COLO668 (cell line): ENCODE data around the gene TCF4.

Experiments
- DNase-seq: peaks from one replicate; lab custom pipeline; 2025; ENCODE audit not compliant: unreplicated experiment; lab: John Stamatoyannopoulos, UW

The TCF4 gene

DNA sequence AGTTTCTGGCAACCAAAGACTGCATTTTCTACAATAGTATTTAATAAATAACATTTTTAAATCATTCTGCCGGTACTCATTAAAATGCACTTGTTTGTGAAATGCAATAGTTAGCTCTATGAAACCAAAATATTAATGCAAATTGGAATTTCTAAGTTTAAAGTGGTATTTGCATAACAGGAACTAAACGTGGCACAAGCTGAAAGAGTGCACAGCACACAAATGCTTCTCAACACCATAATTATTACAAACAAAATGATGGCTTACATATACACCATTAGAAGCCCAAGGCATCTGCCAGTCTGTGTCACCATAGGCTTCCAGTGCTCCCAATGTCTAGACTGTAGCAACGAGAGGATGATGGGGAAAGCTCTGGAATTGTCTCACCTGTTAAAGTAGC is 280.5 kb downstream of the TCF4 start:
- no peak for DNase-seq

DNA sequence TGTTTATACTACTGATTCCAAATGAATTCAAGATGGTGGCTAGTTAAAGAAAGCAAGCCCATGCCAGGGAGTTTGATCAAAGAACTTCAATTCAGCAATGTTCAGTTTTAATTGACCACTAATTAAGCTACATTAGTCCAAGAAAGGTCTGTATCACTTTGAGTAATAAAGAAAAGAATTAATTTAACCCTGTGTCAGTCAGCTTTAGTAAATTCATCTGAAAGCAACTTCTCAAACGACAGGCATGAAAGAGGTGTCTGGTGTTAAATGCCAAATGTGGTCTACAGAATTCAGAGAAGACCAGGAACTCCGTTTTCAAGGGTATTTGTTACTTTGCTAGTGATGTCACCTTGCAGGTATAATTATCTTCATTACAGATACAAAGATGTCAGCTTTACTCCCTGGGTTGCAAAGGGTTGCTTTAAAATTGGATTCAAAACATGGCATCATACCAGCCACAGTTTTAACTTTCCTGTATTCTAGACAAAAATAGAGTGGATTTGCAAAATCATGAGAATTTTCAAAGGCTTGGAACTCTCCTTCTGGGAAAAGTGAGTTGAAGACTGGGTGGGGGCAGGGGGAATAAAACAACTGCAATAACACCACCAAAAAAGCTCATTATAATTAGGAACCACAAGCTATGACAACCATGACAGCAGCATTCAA is 281.5 kb downstream of the TCF4 start:
- no peak for DNase-seq

DNA sequence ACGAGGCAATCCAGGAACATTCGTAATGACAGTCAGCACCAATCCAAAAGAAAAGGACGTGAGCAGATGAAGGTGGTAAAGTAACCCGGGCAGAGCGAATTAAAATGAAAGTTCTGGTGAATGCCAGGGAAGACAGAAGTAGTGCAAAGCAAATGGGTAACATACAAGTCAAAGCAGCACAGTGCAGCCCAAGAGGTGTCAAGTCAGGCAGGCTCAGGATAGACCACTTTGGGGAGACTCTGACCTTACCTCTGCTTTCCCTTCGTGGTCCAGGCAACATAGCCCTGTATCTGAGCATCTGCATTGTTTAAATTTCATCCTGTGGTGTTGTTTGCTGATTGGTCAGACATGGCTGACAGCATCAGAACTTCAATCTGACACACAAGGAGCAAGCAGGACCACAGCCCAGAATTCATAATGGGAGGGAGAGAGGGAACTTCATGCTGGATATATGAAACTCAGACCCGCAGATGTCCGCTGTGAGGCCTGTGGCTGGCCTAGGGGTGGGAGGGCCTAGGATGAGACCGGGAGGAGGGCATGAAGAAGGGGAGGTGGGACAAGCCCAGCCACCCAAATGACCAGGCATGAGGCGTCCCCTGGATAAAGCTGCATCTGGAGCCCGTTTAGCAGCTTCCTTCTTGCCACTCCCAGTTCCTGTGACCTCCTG is 285.7 kb downstream of the TCF4 start:
- no peak for DNase-seq

DNA sequence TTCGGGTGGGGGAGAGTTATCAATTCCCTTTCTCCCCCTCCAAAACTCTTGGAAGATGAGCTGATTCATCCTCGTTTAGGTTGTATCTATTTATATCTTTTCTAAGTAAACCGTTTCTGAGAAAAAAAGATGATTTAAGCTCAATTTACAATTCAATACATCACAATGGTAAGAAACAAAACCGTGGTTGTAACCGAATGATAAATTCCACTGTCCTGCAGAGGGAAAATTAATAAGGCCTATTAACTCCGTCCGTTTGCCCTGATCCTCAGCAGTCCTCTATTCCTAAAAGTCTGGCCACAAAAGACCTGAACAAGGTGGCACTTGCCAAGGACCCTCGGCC is 286.2 kb downstream of the TCF4 start:
- no peak for DNase-seq

DNA sequence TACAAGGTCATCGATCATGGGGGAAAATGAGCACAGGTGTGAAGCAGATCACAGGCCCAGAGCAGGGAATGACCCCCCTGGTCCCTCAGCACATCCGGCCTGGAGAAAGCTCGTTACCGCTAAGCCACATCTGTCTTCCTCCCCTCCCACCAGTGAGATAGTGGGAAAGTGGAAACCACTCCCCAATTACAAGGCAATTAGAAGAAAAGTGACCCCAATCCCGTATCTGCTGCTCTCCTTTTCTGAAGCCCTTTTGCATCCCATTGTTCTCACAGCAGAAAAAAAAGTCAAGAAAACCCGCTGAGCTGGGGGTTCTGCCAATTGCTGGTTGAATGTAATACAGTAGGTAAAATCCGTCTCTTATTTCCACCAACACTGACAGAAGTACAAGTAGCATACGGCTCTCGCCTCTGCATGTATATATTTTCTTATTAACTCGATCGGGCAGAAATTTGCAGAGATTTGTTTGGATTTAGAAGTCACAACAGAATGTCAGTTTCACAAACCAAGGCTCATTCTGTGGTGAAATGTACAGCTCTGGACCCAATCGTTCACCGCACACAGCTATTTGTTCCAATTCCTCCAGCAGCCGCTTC is 287.0 kb downstream of the TCF4 start:
- DNase-seq: no peak

DNA sequence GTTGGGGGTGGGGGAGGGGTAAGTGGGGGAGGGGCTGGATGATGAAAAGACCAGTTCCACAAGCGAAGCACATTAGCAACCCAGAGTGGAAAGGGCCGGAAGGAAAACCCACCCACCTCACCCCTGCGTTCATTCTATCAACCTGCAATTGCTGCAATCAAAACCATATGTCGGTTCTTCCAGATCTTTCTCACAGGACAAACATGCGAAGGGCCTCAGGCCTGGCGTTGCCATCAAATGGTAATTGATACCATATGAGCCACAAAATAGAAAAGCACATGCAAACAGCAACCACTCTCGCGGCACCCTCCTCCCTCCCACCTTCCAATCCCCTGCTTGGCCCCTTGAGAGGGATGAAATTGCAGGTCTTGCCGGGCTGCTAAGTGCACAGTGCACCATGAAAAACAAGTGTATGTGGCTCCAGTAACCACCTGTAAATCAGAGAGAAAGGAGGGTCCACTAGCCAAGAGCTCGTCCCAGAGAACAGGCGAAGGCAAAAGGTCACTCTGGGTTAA is 287.5 kb downstream of the TCF4 start:
- DNase-seq: no peak

DNA sequence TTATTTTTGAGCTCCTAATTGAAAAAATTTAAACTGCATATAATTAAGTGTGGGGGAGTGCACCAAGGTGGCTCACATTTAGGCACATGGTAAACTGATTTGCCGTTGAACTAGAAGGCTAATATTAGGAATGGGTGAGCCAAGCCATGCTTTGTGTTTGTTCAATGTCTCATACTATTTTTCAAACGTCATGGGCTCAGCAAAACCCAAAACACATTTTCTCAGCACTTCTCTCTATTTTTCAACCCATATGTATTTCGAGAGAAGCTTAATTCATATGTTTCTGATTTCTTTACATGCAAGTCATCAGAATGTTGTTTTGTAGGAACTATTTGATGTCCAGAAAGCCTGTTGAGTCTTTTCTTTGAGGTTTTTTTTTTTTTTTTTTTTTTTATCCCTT is 291.2 kb downstream of the TCF4 start:
- no peak for DNase-seq

DNA sequence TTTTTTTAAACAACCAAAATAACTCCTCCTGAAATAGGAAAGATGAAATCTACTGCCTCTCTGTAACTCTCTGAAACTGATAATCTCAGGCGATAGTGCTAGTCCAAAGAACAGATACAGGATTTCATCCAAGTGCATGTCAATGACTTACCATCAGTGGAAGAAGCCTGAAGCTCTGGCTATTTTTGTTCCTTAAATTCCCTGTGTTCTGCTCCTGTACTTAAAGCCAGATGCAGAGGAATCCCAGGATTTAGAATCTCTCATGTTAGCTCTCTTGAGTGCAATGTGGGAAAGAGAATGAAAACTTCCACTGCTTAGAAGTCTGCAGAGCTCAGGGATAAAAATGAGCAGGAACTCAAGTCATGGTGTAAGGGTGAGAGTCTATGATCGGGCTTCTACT is 291.9 kb downstream of the TCF4 start:
- DNase-seq: no peak

DNA sequence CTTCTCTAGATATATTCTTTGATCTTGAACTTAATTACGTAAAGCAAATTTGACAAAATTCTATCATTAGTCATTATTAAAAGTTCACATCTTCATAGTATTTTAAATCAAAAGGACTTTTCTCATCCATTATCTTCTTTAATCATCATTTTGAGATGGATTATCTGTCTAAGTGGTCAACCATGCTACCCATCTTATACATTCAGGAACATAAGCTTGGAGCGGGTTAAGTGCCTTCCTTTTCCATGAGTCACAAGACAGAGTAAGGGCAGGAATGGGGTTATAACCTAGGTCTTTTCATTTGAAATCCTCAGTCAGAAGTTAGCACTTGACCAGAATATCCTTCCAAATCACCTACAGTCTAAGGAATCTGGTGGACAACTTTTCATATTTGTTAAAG is 297.1 kb downstream of the TCF4 start:
- no peak for DNase-seq

DNA sequence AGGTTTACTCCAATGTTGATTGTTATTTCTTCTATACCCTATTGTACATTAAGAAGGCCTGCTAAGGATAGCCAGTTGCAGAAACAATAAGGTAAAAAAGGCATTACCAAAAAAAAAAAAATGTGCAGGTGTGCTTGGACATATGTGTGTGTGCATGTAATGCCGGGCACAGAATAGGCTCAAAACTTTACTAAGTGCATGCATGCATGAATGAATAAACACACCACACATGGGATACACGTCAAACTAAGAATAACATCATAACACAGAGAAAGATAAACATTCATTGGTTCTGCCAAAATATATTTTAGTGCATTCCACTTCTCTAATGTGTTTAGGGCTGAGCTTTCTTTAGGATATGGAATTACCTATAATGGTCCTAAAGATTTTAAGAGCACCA is 298.2 kb downstream of the TCF4 start:
- DNase-seq: no peak

DNA sequence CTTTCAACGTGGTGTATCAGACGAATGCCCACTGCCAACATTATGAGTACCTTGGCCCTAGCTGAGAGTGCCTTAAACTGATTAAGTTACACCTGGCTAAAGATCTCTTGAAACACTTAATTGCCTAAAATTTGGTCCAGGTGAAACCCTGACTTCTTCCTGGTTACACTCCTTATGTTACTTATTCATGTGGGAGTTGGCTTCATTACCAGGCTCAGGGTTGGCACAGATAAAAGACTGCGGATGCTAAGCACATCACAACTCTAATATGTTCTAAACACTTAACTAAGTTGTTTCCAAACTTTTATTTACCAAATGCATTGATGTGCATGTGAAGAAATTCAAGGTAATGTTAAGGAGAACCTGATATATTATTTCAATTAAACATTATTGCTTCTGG is 298.9 kb downstream of the TCF4 start:
- no peak for DNase-seq

DNA sequence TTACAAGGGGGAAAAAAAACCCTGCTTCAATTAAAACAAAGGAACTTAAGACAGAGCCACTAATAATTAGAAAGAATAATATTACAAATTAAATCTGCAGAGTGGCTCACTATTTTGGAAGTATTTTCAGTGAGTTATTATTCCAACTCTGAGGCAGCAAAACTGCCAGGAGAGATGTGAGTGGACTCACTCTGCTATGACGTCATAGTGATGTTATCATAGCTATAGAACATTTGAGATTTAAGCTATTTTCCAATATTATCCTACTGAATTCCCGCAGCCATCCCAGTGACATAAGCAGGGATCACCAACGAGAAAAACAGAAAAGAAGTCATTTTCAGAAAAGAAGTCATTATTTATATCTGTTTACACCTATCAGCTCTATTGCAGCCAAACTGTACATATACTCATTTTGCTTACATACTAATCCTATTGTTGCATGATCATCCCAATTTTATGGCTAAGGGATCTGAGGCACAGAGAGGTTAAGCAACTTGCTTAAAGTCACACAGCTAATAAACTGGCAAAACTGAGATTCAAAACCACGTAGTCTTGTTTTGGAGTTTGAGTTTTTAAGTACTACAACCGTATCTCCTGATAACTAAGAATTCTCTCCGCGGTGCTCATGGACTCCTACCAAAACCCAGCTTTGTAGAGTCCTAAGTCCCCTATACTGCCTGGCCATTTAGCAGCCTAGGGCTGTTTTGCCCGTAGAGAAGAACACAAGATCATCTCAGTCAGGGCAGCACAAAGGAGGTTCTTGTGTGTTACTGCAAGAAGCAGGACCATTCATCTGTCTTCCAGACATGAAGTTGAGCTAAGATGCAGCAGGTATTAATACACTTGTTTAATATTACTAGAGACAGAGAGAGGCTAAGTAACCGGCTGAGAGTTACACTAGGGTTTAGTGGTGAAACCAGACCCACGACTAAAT is 299.8 kb downstream of the TCF4 start:
- no peak for DNase-seq

DNA sequence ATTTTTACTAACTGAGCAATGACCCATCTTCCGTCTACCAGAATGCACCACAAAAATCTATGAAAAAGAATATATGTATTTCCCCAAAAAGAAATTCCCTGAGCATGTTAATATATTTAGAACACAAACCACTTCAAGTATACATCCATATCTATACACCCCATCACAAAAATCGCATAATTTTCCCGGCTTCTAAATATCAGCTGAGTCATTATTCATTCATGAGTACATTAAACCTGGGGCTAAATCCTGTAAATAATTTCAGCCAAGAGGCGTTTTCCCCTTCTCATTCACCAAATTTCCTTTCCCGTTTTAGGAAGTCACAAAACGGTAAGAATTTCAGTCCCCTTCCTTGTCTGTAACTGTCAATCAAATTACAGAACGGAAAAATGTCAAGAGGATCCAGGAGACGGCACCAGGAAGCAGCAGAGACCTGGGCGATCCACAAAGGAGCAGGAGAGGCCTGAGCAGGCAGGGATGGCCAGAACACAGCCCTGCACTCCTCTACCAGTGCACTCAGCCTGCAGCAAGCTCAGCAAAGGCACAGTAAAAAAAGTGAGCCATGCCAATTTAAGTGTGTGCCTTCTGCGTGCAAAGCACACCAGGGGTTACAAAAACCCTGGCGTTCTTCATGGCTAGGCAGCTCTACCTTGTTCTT is 300.7 kb downstream of the TCF4 start:
- no peak for DNase-seq

DNA sequence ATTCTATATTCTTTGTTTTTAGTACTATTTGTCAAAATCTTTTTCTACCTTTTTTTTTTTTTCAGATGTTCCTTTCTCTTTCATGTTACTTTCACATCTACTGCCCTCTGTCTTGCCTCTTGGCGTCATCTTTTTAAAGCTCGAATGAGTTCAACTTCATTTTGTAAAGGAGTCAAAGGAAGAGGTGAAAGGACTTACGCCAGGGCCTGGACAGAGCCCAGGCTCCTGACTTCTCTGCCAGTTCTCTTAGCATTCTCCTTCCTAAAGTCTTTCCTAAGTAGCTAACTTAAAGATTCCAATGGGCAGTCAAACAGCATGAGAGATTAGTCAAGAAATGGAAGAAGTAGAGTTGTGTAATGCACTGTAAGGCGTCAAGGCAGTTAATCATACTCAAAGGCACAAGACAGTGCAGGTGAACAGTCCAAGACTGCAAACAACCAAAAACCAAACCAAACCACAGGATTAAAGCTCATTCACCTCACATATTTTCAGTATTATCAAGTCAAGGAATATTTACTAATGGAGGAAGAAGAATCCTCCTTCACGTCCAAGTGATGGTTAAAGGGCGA is 301.7 kb downstream of the TCF4 start:
- DNase-seq: no peak

DNA sequence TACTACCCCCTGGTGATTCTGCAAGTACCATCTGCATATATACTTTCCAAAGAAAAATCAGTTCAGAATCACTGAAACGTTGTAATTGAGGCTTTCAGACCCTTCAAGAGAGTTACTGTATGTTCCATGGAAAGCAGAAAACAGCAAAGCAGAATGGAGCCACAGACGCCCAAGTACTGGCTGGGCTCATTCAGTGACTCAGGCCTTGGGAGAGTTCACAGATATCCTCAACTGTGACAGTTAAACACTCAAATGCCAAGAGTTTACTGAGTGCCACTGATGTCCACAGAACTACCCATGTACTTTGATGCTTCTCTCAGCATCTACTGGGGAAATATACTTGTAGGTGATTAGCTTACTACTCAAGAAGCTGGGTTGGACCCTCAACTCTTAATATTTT is 303.4 kb downstream of the TCF4 start:
- DNase-seq: no peak

DNA sequence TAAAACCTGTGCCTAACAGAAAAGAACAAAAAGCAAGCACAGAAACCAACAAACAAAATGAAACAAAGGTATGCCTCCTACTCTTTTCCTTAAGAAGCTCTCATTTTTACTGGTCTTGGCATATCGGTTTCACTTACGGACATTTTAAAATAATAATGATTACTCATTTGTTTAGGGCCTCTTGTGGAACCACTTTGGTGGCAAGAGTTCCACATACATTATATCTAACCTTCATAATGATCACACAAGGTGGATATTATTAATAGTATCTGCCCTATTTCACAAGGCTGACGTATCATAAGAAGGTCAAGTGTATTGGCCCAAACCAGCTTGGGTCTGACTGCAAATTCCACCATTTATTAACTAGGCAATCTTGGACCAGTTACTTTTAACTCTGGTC is 304.7 kb downstream of the TCF4 start:
- no peak for DNase-seq

DNA sequence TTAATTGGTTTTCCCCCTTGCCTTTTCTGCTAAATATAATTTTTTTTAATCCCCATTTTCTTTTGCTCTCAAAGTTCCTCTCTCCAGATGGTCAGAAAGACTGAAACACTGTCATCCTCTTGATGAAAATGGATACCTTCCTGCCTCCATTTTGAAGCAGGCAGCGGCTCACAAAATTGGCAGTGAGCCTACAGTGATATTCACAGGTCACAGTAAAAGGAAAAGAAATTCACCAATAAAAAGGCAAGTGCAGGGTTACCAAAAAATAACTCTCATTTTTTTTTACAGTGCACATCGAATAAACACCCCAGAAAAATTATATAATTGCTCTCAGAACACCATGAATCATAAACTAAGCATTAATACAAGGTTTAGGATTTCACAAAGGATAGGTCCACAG is 307.5 kb downstream of the TCF4 start:
- DNase-seq: no peak

DNA sequence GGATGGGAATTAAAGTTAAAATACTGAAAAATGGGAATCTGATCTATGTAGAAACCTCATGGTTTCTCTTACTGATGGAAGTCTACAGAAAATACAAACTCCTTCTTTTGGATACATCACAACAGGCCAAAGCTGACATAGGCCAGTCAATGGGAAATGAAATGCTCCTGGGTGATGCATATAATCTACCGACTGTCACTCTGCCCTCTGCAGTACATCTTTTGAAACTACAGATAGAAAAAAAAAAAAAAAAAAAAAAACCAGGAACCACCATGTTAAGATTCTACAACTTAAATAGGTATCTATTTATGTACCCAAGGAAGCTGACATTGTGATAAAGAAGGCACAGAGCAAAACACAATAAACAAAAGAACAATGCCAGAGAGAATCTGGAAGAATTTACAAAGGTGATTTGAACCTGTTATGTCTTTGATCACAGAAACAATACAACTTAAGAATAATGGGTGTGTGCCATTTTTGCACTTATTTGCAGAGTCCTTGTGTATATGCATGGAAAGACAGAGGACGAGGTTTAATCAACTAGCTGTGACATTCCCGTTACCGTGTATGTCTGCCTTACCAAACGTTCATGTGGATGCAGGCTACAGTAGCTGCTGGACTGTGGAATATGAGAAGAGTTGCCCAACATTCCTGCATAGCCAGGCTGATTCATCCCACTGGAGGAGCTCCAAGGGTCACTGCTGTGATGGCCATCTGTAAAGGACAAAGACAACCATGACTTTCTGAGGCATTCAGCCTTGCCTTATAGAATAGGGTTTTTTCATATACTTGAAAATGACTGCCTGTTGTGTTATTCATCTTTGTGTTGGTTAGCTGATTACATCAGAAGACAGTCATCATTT is 312.7 kb downstream of the TCF4 start:
- no peak for DNase-seq

DNA sequence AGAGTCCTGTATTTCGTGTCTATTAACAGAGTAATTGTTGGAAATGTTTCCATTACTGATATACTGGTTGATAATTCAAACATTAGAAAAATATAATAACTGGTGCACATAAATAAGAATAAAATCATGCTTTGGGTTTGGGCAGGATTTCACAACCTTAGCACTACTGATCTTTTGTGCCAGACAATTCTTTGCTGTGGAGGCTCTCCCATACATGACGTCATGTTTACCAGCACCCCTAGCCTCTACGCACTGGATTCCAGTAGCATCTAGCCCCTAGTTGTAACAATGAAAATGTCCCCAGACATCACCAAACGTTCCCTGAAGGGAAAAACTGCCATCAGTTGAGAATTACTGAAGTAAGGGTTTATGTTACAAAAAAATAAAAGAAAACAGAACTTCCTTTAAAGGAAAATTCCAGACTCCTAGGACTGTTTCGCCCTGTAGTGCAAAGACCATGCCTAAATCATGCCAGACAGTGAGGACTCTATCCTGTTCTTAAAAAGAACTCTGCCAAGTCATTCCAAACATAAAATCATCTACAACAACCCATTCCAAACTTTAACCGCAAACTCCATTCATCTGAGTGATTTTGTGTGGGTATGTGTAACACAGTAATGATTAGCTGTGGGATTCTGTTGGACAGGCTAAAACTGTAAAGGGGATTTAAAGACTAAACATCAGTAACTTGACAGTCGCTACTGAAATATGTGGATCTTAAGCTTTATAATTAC is 315.3 kb downstream of the TCF4 start:
- DNase-seq: no peak
